Sigmoid colon (tissue), 4 donors: ENCODE results near the gene CROCC.

Experiments used
- CTCF ChIP-seq, 4 experiments: fragments of 450-650 bp in 3 of 4; fragments of 200-600 bp in 1 of 4; IDR thresholded peaks; one replicate each; pipeline ENCODE4 v1.5.1; 2016 to 2019; ENCODE audit warnings: antibody characterized with exemption in 4 of 4, mild to moderate bottlenecking in 3 of 4, moderate library complexity in 2 of 4
- POLR2AphosphoS5 ChIP-seq, 4 donors: sonication (generic); formaldehyde crosslinking; IDR thresholded peaks; one replicate each; pipeline ENCODE4 v1.6.1; 2017; ENCODE audit warnings: antibody characterized with exemption in 4 of 4

- TF ChIP-seq CTCF (IDR thresholded peaks at IDR 0.05) (no peak), POLR2AphosphoS5 (IDR thresholded peaks at IDR 0.05) (no peak)
These were observed 93.2 kb downstream of the CROCC start for GRCh38 chr1:17014671-17015567.
